Glutamatergic neuron (in vitro differentiated cells): ENCODE results near the gene XYLT1. TPM values are rescaled to one million over a fixed set of nuclear protein-coding genes. Genes with fewer than 3 reads are reported as not detected.

Experiments used
- DNase-seq: peaks from one replicate; pipeline ENCODE4 v3.0.0; 2022
- H3K27ac Mint-ChIP-seq: one replicate; pipeline ENCODE4 v1.8.0; 2020; ENCODE audit warnings: mild to moderate bottlenecking, mixed read lengths, inconsistent platforms; ENCODE audit not compliant: unreplicated experiment
- H3K27me3 Mint-ChIP-seq: one replicate; pipeline ENCODE4 v1.8.0; 2020; ENCODE audit warnings: mild to moderate bottlenecking, moderate library complexity, mixed read lengths, inconsistent platforms; ENCODE audit not compliant: unreplicated experiment
- H3K36me3 Mint-ChIP-seq: one replicate; pipeline ENCODE4 v1.8.0; 2020; ENCODE audit warnings: mild to moderate bottlenecking, mixed read lengths, inconsistent platforms; ENCODE audit not compliant: unreplicated experiment
- H3K4me1 Mint-ChIP-seq: one replicate; pipeline ENCODE4 v1.8.0; 2020; ENCODE audit warnings: mild to moderate bottlenecking, low read depth, mixed read lengths, inconsistent platforms; ENCODE audit not compliant: unreplicated experiment
- H3K4me3 Mint-ChIP-seq: one replicate; pipeline ENCODE4 v1.8.0; 2020; ENCODE audit warnings: mild to moderate bottlenecking, mixed read lengths, inconsistent platforms; ENCODE audit not compliant: unreplicated experiment
- H3K9me3 Mint-ChIP-seq: one replicate; pipeline ENCODE4 v1.8.0; 2020; ENCODE audit warnings: mild to moderate bottlenecking, moderate library complexity, mixed read lengths, inconsistent platforms; ENCODE audit not compliant: unreplicated experiment
- CTCF ChIP-seq: fragments of 200-600 bp; sonication (generic); IDR thresholded peaks from one replicate; pipeline ENCODE4 v1.5.0; 2021; ENCODE audit not compliant: partially characterized antibody, unreplicated experiment
- total RNA-seq: library from RNA; stranded (reverse); fragmentation: NEBNext Ultra II Directional; extraction: Animal tissue kit (Norgen Biotek cat#: 25700); gene quantifications from one replicate; pipeline ENCODE4 v1.2.1, GENCODE V29; 2021; ENCODE audit not compliant: unreplicated experiment

XYLT1 gene
- total RNA-seq, 1 donor from 2014 or later, result 18.4 TPM

DNA sequence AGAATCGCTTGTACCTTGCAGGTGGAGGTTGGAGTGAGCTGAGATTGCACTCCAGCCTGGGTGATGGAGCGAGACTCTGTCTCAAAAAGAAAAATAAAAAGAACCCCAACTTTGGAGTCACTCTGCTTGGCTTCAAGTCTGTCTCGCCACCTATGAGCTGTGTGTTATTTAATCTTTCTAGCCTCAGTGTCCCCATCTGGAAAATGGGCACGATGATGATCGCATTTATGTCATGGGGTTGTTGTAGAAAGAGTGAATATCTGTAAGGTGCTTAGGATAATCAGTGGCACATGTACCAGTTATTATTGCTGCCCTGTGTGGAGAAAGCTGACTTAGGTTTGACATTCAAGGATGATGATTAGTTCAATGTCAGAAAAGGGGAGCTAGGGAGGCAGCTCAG is 319.4 kb downstream of the XYLT1 start:
- no peaks in the 10 kb centered on the region for H3K9me3 Mint-ChIP-seq
- H3K36me3 Mint-ChIP-seq, result no peaks in the 10 kb centered on the region
- no peak for DNase-seq
- H3K27ac Mint-ChIP-seq, result no peak overlapping the region
- no peaks in the 10 kb centered on the region for H3K4me1 Mint-ChIP-seq
- H3K27me3 Mint-ChIP-seq, result no peaks in the 10 kb centered on the region
- no peak overlapping the region for H3K4me3 Mint-ChIP-seq
- no peak for TF ChIP-seq CTCF

DNA sequence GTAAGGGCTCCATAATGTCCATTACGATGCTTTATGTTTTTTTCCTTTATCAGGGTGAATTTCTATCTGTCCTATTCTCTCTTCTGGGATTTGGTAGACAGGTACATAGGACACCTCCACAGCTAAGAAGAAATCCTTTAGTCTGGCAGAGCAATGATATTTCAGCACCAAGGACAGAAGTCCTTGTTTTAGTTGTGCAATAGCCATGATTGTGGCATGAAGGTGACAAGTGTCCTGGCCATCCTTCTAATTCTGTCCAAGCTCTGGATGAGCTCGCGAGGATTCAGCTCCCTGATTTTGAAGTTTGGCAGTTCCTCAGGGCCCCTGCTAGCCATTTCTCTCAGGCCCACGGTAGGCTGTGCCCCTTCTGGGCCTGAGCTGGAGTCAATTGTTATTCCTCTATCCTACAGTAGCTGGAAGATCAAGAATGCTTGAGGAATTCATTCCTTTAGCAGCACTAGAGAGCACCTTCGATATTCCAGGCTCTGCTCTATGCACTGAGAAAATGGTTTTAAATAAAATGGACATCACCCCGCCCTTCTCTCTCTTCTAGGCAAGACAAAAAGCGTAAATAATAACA is 320.8 kb downstream of the XYLT1 start:
- no peaks in the 10 kb centered on the region for H3K36me3 Mint-ChIP-seq
- TF ChIP-seq CTCF, result no peak
- no peak overlapping the region for H3K27ac Mint-ChIP-seq
- H3K9me3 Mint-ChIP-seq, result no peaks in the 10 kb centered on the region
- no peaks in the 10 kb centered on the region for H3K27me3 Mint-ChIP-seq
- no peak overlapping the region for H3K4me3 Mint-ChIP-seq
- H3K4me1 Mint-ChIP-seq, result peaks cover 4% of the 10 kb centered on the region
- DNase-seq, result no peak

- Mint-ChIP-seq H3K27me3 (no peaks in the 10 kb centered on the region), H3K4me1 (peaks cover 5% of the 10 kb centered on the region), H3K9me3 (no peaks in the 10 kb centered on the region), H3K36me3 (no peaks in the 10 kb centered on the region), H3K27ac (no peak overlapping the region), H3K4me3 (no peak overlapping the region)
- no peak for TF ChIP-seq CTCF
- DNase-seq, result no peak
Measured at GRCh38 chr16:17147942-17148341, 322.8 kb downstream of the XYLT1 start.

DNA sequence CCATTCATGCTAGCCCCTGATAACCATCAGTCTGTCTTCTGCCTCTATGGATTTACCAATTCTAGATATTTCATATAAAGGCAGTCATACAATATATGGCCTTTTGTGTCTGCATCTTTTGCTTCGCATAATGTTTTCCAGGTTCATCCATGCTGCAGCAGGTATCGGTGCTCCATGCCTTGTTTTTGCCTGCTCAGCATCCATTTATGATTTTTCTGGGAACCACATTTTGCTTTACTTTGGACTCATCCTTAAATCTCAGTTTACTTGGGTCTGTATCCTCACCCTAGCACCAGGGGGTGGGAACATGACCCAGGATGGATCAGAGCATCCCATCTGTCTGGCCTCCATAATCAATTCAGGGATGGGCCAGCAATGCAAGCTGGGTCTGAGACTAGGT is 325.7 kb downstream of the XYLT1 start:
- Mint-ChIP-seq H3K27ac (no peak overlapping the region), H3K4me3 (no peak overlapping the region), H3K27me3 (no peaks in the 10 kb centered on the region), H3K4me1 (peaks cover 5% of the 10 kb centered on the region), H3K36me3 (no peaks in the 10 kb centered on the region), H3K9me3 (no peaks in the 10 kb centered on the region)
- no peak for TF ChIP-seq CTCF
- DNase-seq, result no peak

- Mint-ChIP-seq H3K27me3 (peaks cover 2% of the 10 kb centered on the region), H3K4me3 (no peak overlapping the region), H3K36me3 (no peaks in the 10 kb centered on the region), H3K9me3 (no peaks in the 10 kb centered on the region), H3K4me1 (peaks cover 5% of the 10 kb centered on the region), H3K27ac (no peak overlapping the region)
- no peak for TF ChIP-seq CTCF
- no peak for DNase-seq
Measured at GRCh38 chr16:17144431-17144830, 326.3 kb downstream of the XYLT1 start.
